Testis (tissue), 2 donors: ENCODE results near the gene ITGA1.

Experiments
- POLR2A ChIP-seq: fragments of 450-650 bp; IDR thresholded peaks from one replicate; pipeline ENCODE4 v1.6.1; 2017; ENCODE audit warnings: antibody characterized with exemption, mild to moderate bottlenecking, moderate library complexity
- TF ChIP-seq, protein P1 (sequence below), 3 experiments: fragments of 450-650 bp in 2 of 3; fragments of 200-600 bp in 1 of 3; sonication (generic) in 1 of 3; IDR thresholded peaks; one replicate each; pipeline ENCODE4 v1.5.1; 2016 to 2019; ENCODE audit warnings: antibody characterized with exemption in 3 of 3, mild to moderate bottlenecking in 2 of 3, moderate library complexity in 1 of 3

DNA sequence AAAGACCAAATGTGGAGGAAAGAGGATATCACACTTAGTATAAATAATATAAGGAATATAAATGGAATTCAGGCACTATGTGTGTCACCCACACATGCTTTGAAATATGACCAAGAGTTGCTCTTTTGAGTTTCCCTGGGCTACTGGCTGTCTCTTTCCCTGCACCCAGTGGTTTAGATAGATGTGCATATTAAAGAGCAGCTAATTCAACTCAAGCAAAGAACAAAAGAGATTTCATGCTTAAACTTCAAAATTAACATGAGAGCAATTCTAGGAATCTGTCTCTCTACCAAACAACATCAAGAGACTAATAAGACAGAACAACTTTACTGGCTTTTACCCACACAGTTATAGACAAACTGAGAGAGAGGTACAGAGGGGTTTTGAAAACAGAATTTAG lies 38.0 kb upstream of the ITGA1 start:
- TF ChIP-seq, protein P1, sequence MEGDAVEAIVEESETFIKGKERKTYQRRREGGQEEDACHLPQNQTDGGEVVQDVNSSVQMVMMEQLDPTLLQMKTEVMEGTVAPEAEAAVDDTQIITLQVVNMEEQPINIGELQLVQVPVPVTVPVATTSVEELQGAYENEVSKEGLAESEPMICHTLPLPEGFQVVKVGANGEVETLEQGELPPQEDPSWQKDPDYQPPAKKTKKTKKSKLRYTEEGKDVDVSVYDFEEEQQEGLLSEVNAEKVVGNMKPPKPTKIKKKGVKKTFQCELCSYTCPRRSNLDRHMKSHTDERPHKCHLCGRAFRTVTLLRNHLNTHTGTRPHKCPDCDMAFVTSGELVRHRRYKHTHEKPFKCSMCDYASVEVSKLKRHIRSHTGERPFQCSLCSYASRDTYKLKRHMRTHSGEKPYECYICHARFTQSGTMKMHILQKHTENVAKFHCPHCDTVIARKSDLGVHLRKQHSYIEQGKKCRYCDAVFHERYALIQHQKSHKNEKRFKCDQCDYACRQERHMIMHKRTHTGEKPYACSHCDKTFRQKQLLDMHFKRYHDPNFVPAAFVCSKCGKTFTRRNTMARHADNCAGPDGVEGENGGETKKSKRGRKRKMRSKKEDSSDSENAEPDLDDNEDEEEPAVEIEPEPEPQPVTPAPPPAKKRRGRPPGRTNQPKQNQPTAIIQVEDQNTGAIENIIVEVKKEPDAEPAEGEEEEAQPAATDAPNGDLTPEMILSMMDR (IDR thresholded peaks at IDR 0.05) = no peak
- no peak for TF ChIP-seq POLR2A
